ENCODE results near the gene UBA3.

The UBA3 gene

GRCh38 chr3:69005071-69005790 is 74.9 kb downstream of the UBA3 start:
- ChIA-PET CTCF (interaction anchor here (0.9 kb wide), 1 partner anchor 8 kb away, joined by 4 read pairs; the partner anchor contains the start of gene EOGT), POLR2A (no interaction called here)
- no peak for TF ChIP-seq CTCF (IDR thresholded peaks at IDR 0.05; ENCODE audit: insufficient read depth, low read length, missing control alignments)
- DNase-seq (ENCODE audit: low read depth, low spot score), result peak; percentile 24
- H3K4me3 ChIP-seq (ENCODE audit: low read depth, low read length), result no peak overlapping the region
